ENCODE data around the gene RNF126.

The RNF126 gene

DNA sequence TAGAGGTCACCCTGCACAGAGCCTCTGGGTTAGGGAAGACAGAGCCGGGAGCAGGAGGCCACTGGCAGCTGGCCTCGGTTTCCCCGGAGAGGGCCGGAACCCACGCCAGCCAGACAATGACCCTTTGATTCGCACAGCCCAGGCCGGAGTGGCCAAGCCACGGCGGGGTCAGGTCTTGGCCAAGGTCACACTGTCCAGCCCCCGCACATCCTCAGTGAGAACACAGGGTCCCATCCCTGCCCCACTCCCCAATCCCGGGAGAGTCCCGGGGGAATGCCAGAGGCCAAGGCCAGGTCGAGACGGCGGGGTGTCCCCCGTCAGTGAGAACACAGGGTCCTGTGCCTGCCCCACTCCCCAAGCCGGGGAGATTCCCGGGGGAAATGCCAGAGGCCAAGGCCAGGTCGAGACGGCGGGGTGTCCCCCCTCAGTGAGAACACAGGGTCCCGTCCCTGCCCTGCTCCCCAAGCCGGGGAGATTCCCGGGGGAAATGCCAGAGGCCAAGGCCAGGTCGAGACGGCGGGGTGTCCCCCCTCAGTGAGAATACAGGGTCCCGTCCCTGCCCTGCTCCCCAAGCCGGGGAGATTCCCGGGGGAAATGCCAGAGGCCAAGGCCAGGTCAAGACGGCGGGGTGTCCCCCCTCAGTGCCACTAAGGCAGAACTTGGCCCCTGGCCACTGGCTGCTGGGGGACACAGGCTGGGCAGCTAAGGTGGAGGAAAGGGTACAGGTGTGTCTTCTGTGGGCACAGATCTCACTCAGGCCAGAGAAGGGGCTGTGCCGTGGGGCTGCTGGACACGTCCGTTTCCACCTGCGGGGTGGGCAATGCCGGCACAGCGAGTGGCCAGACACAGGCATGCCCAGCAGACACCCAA, 11.5 kb upstream of the RNF126 start:
- TF ChIP-seq CTCF (IDR thresholded peaks at IDR 0.05): no peak

GRCh38 chr19:670609-671075, 7.6 kb upstream of the RNF126 start:
- TF ChIP-seq CTCF (IDR thresholded peaks at IDR 0.05): no peak

- peak; percentile 93 for TF ChIP-seq CTCF (IDR thresholded peaks at IDR 0.05)
Observed at GRCh38 chr19:664913-665443, 2.0 kb upstream of the RNF126 start.

GRCh38 chr19:663682-664117, 686 bp upstream of the RNF126 start:
- TF ChIP-seq CTCF (IDR thresholded peaks at IDR 0.05): no peak

- TF ChIP-seq CTCF (IDR thresholded peaks at IDR 0.05): no peak
Observed at GRCh38 chr19:662207-662961, 630 bp downstream of the RNF126 start.

- TF ChIP-seq CTCF (IDR thresholded peaks at IDR 0.05): no peak
Observed at GRCh38 chr19:661427-662196, 1.4 kb downstream of the RNF126 start.

All from LNCAP (cell line).